Stimulated activated CD8-positive, alpha-beta memory T cell treated with anti-CD3 and anti-CD28 coated beads, Interleukin-12 subunit alpha, Interleukin-12 subunit beta, amount 100 ng/mL, for 24 hours (primary cell): ENCODE results near the gene AFMID.

Experiments
- DNase-seq: peaks from one replicate; pipeline ENCODE4 v3.0.0-alpha.2; 2020; ENCODE audit errors: extremely low read depth

The AFMID gene

GRCh38 chr17:78255029-78255656 lies 68.0 kb downstream of the AFMID start:
- no peak for DNase-seq

GRCh38 chr17:78255953-78256706 lies 69.0 kb downstream of the AFMID start:
- DNase-seq: no peak

DNA sequence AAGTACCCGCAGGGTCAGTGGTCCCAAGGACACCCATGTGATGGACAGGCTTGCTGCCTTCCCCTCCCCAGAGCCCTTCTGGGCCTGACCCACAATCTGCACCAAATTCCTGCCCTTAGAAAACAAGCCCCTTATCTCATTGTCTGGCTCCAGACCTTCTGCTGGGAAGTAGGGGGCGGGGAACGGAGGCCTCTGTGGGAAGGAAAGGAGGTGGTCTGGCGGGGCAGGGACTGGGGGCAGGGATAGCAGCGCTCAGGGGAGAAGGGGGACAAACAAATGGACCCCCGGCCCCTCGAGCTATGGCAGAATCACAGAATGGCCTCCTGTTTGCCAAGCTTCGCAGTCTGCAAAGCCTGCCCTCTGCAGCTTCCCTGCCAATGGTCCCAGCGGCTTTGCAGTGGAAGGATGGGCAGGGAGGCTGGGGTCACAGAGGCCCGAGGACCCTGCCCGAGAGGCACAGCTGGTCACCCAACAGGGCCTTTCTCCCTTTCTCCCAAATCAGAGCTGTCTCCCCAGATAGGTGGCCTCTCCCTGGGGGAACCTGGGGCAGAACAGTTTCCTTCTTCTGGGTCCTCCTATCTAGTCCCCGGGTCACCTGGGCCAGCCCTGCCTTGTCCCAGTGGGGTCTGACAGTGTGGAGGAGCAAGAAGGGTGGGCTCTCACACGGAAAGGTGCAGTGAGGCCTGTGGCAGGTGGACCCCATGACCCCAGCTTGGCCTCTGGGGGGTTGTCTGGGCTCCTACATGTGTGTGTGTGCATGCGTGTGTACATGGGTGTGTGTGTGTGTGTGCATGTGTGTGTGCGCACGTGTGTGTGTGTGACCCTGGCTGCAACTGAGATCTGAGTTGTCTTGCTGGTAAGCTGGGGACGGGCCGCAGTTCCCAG lies 69.8 kb downstream of the AFMID start:
- DNase-seq: no peak
